ENCODE results near the gene CAMSAP2.

CAMSAP2 gene

GRCh38 chr1:200894712-200895442 lies 156.2 kb downstream of the CAMSAP2 start, which contains the start of gene INAVA:
Gene INAVA (plus strand): TSS chr1:200894900. CDS start chr1:200898401, 3,501 bp downstream.
- no peak for TF ChIP-seq CTCF (IDR thresholded peaks at IDR 0.05; ENCODE audit: insufficient read depth, low read depth, low read length, missing control alignments)
- H3K4me3 ChIP-seq (ENCODE audit: low read depth, low read length), result no peak within 1 kb of the TSS
- no peak for DNase-seq (ENCODE audit: low read depth)

- DNase-seq (ENCODE audit: low read depth), result no peak
- no peak overlapping the region for H3K4me3 ChIP-seq (ENCODE audit: low read depth, low read length)
- TF ChIP-seq CTCF (IDR thresholded peaks at IDR 0.05; ENCODE audit: insufficient read depth, low read depth, low read length, missing control alignments), result no peak
These were observed 156.7 kb downstream of the CAMSAP2 start for GRCh38 chr1:200895443-200895789.

- no peak for DNase-seq (ENCODE audit: low read depth)
- TF ChIP-seq CTCF (IDR thresholded peaks at IDR 0.05; ENCODE audit: insufficient read depth, low read depth, low read length, missing control alignments), result no peak
These were observed 157.3 kb downstream of the CAMSAP2 start for GRCh38 chr1:200895801-200896530.

GRCh38 chr1:200896531-200897196 lies 158.0 kb downstream of the CAMSAP2 start:
- H3K4me3 ChIP-seq (ENCODE audit: low read depth, low read length), result no peak overlapping the region
- no peak for TF ChIP-seq CTCF (IDR thresholded peaks at IDR 0.05; ENCODE audit: insufficient read depth, low read depth, low read length, missing control alignments)
- no peak for DNase-seq (ENCODE audit: low read depth)

More at GRCh38 chr1:200895801-200896530, 157.3 kb downstream of the CAMSAP2 start:
- H3K4me3 ChIP-seq (ENCODE audit: low read depth, low read length), result no peak overlapping the region

GRCh38 chr1:200897259-200897658 lies 158.6 kb downstream of the CAMSAP2 start:
- no peak for DNase-seq (ENCODE audit: low read depth)
- no peak overlapping the region for H3K4me3 ChIP-seq (ENCODE audit: low read depth, low read length)
- no peak for TF ChIP-seq CTCF (IDR thresholded peaks at IDR 0.05; ENCODE audit: insufficient read depth, low read depth, low read length, missing control alignments)

GRCh38 chr1:200899015-200899386 lies 160.3 kb downstream of the CAMSAP2 start:
- no peak for DNase-seq (ENCODE audit: low read depth)
- TF ChIP-seq CTCF (IDR thresholded peaks at IDR 0.05; ENCODE audit: insufficient read depth, low read depth, low read length, missing control alignments), result no peak
- no peak overlapping the region for H3K4me3 ChIP-seq (ENCODE audit: low read depth, low read length)

Data from GM12865 (cell line).